ENCODE data around the gene SHANK1.

DNA sequence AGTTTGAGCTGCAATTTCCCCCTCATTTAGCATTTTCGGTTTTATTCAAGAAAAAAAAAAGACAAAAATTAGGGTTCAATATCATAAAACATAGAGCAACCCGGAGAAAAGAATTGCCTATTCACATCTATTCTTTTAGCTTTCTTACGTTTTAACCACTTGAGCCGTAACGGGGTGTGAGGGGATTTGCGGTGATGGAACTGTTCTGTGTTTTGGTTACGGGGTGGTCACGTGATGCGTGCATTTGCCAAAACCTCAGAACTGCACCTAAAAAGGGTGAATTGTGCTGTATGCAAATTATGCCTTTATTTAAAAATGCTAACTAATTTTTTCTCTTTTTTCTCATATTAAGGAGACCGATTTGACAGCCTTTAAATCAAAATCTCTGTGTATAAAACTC is 25.6 kb upstream of the SHANK1 start:
- TF ChIP-seq ZNF274 (IDR thresholded peaks at IDR 0.05; ENCODE audit: low read depth, low read length) = no peak
- TF ChIP-seq YY1 (IDR thresholded peaks at IDR 0.05; ENCODE audit: insufficient read depth, insufficient read length) = no peak
- TF ChIP-seq SUZ12 (IDR thresholded peaks at IDR 0.05; ENCODE audit: extremely low read depth, insufficient read depth, insufficient read length) = no peak

Data from NT2/D1 (cell line).